BE2C (cell line): Measurements from ENCODE around the gene VAV2.
A peak's percentile ranks its signal among the peaks of the same experiment; 100 is the strongest.

ENCODE experiments used
- DNase-seq: peaks from one replicate; pipeline ENCODE4 v3.0.0-alpha.2; 2020
- H3K27me3 ChIP-seq: fragments of 250-450 bp; sonication (Bioruptor Pico); 2 replicates; pipeline ENCODE4 v1.5.1; 2020; ENCODE audit warnings: mild to moderate bottlenecking
- H3K36me3 ChIP-seq: fragments of 250-450 bp; sonication (Bioruptor Pico); 2 replicates; pipeline ENCODE4 v1.5.1; 2020; ENCODE audit warnings: mild to moderate bottlenecking
- H3K4me1 ChIP-seq: fragments of 250-450 bp; sonication (Bioruptor Pico); 2 replicates; pipeline ENCODE4 v1.5.1; 2020
- H3K4me3 ChIP-seq: 2 replicates; pipeline ENCODE4 v1.5.1; 2011; ENCODE audit warnings: low read depth, low read length
- H3K9me3 ChIP-seq: fragments of 250-450 bp; sonication (Bioruptor Pico); 2 replicates; pipeline ENCODE4 v1.5.1; 2020
- CTCF ChIP-seq: IDR thresholded peaks from 2 replicates; pipeline ENCODE4 v1.5.1; 2012; ENCODE audit warnings: mild to moderate bottlenecking, low read depth, low read length

The VAV2 gene

GRCh38 chr9:133813749-133814585 is 178.2 kb downstream of the VAV2 start:
- H3K36me3 ChIP-seq, result peaks cover 49% of the 10 kb centered on the region
- no peak for TF ChIP-seq CTCF
- peaks cover 9% of the 10 kb centered on the region; the same call in 1 of the 2 replicates for H3K4me1 ChIP-seq
- no peaks in the 10 kb centered on the region for H3K27me3 ChIP-seq
- no peaks in the 10 kb centered on the region for H3K9me3 ChIP-seq
- H3K4me3 ChIP-seq, result no peak overlapping the region
- peak; percentile 64 for DNase-seq

GRCh38 chr9:133812941-133813748 is 179.0 kb downstream of the VAV2 start:
- H3K4me1 ChIP-seq, result peaks cover 9% of the 10 kb centered on the region; the same call in 1 of the 2 replicates
- no peak for TF ChIP-seq CTCF
- no peaks in the 10 kb centered on the region for H3K9me3 ChIP-seq
- DNase-seq, result no peak
- H3K27me3 ChIP-seq, result no peaks in the 10 kb centered on the region
- H3K4me3 ChIP-seq, result no peak overlapping the region
- H3K36me3 ChIP-seq, result peaks cover 52% of the 10 kb centered on the region

GRCh38 chr9:133812077-133812868 is 179.9 kb downstream of the VAV2 start:
- Histone ChIP-seq H3K4me1 (peaks cover 9% of the 10 kb centered on the region; the same call in 1 of the 2 replicates), H3K4me3 (no peak overlapping the region), H3K9me3 (no peaks in the 10 kb centered on the region), H3K27me3 (no peaks in the 10 kb centered on the region), H3K36me3 (peaks cover 56% of the 10 kb centered on the region)
- TF ChIP-seq CTCF, result no peak
- no peak for DNase-seq

- no peak for DNase-seq
- Histone ChIP-seq H3K36me3 (peaks cover 57% of the 10 kb centered on the region), H3K27me3 (no peaks in the 10 kb centered on the region), H3K4me1 (peaks cover 9% of the 10 kb centered on the region; the same call in 1 of the 2 replicates), H3K4me3 (no peak overlapping the region), H3K9me3 (no peaks in the 10 kb centered on the region)
- no peak for TF ChIP-seq CTCF
Observed at GRCh38 chr9:133811471-133811870, 180.7 kb downstream of the VAV2 start.

GRCh38 chr9:133810556-133811195 is 181.4 kb downstream of the VAV2 start:
- Histone ChIP-seq H3K36me3 (peaks cover 62% of the 10 kb centered on the region), H3K27me3 (no peaks in the 10 kb centered on the region), H3K4me3 (no peak overlapping the region), H3K4me1 (peaks cover 9% of the 10 kb centered on the region; the same call in 1 of the 2 replicates), H3K9me3 (no peaks in the 10 kb centered on the region)
- DNase-seq, result no peak
- no peak for TF ChIP-seq CTCF
